ENCODE data around the gene SSNA1. TPM values are rescaled to one million over a fixed set of nuclear protein-coding genes. Genes with fewer than 3 reads are reported as not detected.
A peak's percentile ranks its signal among the peaks of the same experiment; 100 is the strongest.

SSNA1 gene, protein sequence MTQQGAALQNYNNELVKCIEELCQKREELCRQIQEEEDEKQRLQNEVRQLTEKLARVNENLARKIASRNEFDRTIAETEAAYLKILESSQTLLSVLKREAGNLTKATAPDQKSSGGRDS
- 184 and 208 TPM in 2 replicates for total RNA-seq (2014; rRNA removed; shearing (Covaris generic))

GRCh38 chr9:137188490-137189296 is at the start of gene SSNA1, which contains the start of gene ANAPC2:
SSNA1 (plus strand) TSS chr9:137188676; CDS start chr9:137188727, 51 bp downstream.
ANAPC2 (minus strand) TSS chr9:137188560; CDS start chr9:137188532, 28 bp downstream.
- DNase-seq (ENCODE audit: low spot score) = peak; percentile 94

- no peak for DNase-seq (ENCODE audit: low spot score)
Observed at GRCh38 chr9:137138722-137139467, 49.6 kb upstream of the SSNA1 start, which contains the start of gene GRIN1. GRIN1 (plus strand) TSS chr9:137139154; CDS start chr9:137139487, 333 bp downstream.

- DNase-seq (ENCODE audit: low spot score) = no peak
Observed at GRCh38 chr9:137139468-137140150, 48.9 kb upstream of the SSNA1 start.

DNA sequence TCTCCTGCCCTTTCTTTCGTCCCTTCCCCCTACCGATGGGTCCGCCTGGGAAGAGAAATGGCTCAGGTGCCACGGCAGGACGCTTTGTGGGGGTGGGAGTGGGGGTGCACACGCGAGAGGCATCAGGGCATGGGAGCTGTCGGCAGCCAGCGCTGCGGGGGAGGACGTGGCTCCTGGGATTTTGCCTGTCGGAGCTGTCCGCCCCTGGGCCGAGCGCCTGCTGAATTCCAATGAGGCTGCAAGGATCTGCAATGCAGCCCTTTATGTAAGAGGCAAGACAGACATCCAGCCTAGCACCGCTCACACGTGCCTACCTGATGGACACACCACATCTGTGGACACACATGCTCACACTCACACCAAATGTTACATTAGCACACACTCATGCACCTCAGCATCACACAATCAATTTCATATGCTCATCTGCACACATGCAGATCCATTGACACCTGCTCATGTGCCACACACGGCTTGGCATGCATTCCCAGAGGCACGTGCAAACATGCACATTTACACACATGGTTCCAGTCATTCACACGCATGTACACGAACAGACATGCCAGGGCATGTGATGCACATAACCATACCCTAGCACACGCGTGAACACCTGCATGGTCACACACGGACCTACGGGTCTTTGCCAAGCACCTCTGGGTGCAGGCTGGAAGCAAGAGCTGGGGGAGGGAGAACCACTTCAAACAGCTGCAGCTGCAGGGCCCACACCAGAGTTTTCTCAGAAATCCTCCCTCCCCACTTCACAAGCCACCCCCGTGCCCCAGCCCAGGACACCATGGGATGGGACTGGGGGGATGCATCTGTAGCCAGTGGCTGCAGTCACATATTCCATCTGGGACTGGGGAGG is 48.1 kb upstream of the SSNA1 start:
- no peak for DNase-seq (ENCODE audit: low spot score)

DNA sequence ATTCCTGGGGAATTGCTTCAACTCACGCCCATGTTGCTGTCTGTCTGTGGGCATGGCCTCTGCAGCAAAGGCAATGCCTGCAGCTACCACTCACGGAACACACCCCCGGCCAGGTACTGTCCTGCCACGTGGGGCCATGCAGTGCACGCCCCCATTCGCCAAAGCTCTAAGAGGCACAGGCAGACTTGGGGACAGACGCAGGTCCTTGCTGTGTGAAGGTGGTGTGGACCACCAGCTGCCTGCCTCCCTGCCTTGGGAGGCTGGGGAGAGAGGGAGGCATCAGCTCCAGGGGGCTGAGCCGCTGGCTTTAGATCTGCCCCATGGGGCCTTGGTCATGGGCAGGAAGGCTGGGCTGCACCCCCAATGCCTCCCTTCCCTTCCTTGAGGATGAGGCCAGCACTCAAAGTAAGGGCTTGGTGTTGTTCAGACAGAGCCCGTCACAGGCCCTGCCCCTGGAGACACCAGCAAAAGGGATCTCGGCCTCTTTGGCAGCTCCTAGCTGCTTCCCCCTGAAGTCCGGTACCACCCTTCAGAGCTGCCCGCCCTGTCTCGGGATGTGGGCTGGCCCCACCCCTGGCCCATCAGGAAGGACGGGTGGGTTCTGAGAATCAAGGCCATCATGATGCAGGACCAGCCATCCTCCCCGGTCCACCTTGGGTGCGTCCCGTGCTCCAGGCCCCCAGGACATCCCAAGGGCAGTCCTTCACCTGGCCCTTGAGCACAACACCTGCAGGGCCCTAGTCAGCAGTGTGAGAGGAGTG is 47.2 kb upstream of the SSNA1 start:
- no peak for DNase-seq (ENCODE audit: low spot score)

- no peak for DNase-seq (ENCODE audit: low spot score)
Observed at GRCh38 chr9:137141976-137142936, 46.2 kb upstream of the SSNA1 start.

- no peak for DNase-seq (ENCODE audit: low spot score)
Observed at GRCh38 chr9:137143459-137143858, 45.0 kb upstream of the SSNA1 start.

DNA sequence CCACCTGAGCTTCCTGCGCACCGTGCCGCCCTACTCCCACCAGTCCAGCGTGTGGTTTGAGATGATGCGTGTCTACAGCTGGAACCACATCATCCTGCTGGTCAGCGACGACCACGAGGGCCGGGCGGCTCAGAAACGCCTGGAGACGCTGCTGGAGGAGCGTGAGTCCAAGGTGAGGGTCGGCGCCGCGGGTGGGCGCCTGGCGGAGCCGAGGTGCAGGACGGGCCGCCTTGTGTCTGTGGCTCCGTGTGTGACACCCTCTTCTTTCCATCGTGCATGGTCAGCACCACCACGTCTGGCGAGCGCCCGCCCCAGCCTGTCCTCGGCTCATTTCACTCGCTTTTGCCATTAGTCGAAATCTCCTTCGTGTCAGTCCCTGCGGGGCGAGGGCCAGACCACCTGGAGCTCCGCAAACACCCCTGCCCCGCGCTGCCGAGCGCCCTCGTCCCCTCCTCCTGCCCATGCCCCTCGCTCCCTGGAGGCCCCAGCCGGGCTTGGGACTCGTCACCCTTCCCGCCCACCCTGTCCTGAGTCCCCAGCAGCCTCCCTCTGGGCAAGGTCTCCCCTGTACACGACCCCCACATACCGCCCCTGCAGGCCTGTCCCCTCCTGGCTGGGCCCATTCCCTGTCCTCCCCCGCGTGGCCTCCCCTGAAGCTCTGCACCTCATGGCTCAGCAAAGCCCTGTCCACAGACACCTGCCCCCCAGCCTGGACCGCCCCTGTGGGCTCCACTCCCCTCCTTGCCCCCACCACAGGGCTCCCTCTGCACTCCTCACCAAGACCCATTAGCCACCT is 42.5 kb upstream of the SSNA1 start:
- DNase-seq (ENCODE audit: low spot score) = no peak

DNA sequence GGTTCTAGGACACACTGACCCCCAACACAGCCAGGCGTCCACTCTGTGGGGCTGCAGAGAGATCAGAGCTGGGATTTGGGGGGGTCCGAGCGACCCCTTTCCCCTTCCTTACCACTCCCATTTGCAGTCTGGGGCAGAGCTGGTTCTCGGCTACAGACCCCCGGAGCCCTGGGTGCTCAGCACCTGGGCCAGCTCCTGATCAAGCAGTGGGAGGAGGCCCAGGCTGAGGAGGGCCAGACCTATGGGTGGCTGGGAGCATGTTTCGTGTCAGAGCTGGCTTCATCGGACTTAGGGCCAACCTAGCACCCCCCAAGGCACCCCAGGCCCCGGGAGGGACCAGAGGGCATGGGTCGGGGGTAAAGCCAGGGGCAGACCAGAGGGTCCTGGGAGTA is 42.0 kb upstream of the SSNA1 start:
- no peak for DNase-seq (ENCODE audit: low spot score)

DNA sequence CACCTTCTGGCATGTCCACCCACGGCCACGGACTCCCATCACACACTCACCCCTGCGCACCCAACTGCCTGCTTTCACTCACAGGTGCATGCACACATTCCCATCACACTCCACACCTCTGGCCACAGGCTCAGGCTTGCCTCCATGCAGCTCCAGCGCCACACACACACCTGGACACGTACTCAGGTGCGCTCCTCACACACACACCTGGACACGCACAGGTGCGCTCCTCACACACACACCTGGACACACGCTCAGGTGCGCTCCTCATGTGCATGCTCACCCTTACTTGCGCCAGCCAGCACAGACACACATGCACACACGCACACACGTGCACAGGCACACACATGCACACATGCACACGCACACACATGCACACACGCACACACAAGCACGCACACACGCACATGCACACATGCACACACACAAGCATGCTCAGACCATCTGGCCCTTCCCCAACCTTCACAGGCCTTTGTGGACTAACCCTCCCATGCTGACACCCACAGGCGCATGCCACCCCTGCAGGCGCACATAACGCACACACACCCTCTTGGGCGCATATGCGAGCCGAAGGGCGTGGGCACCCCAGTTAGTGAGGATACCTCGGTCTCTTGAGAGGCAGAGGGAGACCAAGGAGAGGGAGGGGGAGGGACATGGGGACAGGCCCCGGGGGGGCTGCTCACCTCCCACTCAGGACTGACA is 41.2 kb upstream of the SSNA1 start:
- DNase-seq (ENCODE audit: low spot score) = no peak

DNA sequence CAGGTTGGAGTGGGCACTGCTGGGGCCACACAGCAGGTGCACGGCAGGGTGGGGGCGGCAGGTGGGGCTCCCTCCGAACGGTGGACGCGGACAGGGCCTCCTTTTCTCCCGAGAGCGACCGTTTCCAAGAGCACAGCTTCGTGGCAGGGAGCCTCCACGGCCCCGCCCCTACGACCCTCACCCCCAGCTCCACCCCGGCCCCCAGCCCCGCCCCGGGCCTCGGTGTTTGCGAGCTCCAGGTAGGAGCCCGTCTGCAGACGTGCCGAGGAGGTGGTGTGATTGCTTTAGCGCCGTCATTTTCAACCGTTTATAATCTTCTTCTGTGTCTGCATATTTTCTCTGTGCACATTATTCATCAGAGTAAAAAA is 40.7 kb upstream of the SSNA1 start:
- DNase-seq (ENCODE audit: low spot score) = no peak

DNA sequence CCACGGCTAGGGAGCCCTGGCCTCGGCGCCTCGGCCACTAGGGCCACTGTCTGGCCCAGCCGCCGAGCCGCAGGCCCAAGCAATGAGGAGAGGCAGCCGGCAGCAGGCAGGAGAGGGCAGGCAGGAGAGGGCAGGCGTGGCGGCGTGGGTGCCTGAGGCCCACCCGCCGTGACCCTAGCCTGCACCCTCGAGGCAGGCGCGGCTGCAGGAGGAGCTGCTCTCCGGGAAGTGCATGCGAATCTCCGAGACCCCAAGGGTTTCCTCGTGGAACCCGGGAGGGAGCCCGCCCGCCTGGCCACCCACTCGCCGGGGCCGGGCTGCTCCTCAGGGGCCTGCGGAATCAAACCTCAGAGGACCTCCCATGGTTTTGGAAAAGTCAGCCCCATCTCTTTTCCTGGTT is 40.2 kb upstream of the SSNA1 start:
- DNase-seq (ENCODE audit: low spot score) = no peak

GRCh38 chr9:137148661-137149060 is 39.8 kb upstream of the SSNA1 start:
- no peak for DNase-seq (ENCODE audit: low spot score)

DNA sequence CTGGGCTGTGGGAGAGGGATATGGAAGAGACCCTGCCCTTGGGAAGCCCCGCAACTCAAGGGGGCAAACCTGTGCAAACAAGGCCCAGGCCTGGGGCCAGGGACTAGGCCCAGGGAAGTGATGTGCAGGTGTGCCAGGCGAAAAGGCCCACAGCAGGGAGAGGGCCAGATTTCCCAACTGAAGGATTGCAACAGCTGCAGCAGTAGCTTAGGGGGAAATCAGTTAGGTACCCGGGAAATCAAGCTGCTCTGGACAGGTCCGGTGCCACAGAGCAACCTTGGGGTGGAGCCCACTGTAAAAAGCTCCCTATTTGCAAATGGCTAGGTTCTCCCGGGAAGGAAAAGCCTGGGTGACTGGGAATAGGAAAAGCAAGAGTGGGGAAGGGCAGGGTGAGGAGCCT is 39.1 kb upstream of the SSNA1 start:
- DNase-seq (ENCODE audit: low spot score) = no peak

DNA sequence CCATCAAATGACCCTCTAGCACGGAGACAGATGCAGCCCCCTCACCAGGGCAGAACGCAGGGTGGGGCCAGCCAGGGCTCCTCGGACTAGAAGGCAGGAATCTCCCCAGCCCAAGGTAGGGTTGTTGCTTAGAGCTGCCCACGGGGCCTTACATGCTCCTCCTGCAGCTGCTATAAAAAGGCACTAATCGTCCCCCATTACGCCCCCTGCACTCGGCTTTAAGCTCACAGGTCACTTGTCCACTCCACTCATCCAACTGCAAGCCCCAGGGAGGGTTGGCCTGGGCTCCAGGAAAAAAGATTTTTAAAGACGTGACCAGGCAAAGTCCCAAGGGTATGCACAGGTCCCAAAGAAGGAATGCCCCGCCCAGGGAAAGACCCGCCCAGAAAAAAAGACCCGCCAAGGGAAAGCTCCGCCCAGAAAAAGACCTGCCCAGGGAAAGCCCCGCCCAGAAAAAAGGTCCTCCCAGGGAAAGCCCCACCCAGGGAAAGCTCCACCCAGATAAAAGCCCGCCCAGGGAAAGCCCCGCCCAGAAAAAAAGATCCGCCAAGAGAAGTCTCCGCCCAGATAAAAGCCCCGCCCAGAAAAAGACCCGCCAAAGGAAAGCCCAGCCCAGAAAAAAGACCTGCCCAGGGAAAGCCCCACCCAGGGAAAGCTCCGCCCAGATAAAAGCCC is 38.4 kb upstream of the SSNA1 start:
- DNase-seq (ENCODE audit: low spot score) = peak; percentile 43

DNA sequence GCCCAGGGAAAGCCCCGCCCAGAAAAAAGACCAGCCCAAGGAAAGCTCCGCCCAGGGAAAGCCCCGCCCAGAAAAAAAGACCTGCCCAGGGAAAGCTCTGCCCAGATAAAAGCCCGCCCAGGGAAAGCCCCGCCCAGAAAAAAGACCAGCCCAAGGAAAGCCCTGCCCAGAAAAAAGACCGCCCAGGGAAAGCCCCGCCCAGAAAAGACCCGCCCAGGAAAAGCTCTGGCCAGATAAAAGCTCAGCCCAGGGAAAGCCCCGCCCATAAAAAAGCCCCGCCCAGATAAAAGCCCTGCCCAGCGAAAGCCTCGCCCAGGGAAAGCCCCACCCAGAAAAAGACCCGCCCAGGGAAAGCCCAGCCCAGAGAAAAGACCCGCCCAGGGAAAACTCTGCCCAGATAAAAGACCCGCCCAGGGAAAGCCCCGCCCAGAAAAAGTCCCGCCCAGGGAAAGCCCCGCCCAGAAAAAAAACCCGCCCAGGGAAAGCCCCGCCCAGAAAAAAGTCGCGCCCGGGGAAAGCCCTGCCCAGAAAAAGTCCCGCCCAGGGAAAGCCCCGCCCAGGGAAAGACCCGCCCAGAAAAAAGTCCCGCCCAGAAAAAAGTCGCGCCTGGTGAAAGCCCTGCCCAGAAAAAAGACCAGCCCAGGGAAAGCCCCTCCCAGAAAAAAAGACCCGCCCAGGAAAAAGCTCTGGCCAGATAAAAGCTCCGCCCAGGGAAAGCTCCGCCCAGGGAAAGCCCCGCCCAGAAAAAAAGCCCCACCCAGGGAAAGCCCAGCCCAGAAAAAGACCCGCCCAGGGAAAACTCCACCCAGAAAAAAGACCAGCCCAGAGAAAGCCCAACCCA is 37.6 kb upstream of the SSNA1 start:
- peak; percentile 68 for DNase-seq (ENCODE audit: low spot score)
